DLD1 (cell line): Measurements from ENCODE around the gene DNMT3L.
"Not testable (repeated sequence)": the region's sequence is repeated elsewhere in the genome, so short reads cannot be mapped to it uniquely, and the experiment has no call there.

Experiments used
- in situ Hi-C: cut with HindIII; loops from 2 replicates; pipeline ENCODE4 v1.10.0; 2017; ENCODE audit warnings: low sequenced_read_pairs

The DNMT3L gene

DNA sequence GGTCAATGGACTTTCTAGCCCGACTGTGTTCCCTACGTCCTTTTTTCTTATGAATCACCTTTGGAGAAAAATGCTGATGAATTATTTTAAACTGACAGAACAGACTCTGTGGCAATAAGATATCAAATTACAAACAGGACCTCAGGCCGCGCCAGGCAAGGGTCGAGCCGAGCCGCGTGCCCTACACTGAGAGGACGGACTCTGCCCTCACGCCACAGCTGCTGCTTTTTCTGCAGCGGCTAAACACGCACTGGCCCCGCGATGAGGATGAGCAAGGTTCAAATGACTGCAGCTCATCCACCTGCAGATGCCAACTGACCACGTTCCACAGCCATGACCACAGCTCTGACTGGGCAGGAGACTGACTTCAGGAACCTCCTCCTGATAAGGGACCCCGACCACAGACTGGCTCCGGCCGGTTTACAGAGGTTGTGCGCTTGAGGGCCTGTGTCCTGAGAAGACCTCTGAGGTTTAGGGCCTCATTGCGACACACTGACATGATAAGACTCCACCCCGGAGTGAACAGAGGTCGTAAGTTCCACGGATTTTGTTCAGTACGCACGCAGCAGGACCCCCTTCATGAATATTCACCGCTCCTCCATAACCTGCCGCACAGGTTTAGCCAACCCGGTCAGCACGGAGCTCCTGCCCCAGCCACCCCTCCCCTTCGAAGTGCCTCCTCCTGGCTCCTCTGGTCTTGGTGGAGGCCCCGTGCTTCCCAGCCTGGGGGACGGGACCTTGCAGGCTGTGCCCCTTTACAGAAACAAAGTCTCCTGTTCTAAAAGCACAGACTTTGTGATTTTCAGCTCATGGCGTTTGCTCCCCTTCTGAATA lies 12.3 kb downstream of the DNMT3L start:
- in situ Hi-C loops, result not testable (repeated sequence)

DNA sequence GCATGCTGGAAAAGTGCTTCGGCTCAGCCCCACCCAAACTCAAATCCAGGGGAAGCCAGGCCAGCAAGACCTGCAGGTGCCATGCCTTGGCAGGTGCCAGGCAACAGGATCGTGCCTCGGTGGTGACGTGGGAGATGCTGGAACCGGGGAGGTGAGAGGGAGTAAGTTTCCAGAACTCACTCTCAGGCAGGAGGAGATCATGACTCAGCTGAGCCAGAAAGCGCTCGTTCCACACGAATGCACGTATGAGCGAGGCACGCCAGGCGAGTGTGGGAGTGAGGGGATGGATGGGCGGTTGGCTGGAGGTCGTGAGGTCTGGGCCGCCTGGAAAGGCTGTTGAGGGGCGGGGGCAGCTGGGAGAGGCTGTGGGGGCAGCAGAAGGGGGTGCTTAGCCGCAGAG lies 13.8 kb downstream of the DNMT3L start:
- in situ Hi-C loops, result not testable (repeated sequence)

DNA sequence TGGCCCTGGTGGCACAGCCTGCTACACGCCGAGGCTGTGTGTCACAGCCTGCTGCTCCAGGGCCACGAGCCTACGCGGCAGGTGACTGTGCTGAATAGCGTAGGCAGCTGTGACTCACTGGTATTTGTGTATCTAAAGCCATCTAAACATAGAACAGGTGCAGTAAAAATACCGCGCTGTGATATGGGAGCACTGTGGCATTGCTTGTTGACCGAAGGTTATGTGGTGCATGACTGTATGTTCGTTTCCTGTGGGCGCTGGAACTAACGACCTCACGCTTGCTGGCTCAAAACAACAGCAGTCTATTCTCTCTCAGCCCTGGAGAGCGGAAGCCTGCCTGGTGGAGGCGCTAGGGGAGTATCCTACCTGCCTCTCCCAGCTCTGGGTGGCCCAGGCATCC lies 17.7 kb downstream of the DNMT3L start:
- in situ Hi-C loops, result not testable (repeated sequence)

DNA sequence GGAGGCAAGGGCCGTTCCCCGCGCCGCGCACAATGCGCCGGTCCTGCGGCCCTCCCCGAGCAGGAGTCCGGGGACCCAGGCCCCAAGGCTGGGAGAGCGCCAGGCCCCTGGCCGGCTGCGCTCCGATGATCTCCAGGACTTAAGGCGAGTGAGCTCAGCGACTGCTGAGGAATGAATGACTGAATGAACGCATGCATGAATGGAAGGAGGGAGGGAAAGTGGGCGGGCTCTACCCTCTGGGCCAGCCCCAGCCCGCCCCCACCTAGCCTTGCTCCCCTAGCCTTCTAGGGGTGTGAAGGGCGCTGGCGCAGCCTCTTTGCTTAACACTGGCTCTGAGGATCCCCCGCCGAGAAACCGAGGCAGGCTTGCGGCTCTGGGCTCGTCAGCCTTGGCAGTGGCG lies 20.4 kb downstream of the DNMT3L start:
- in situ Hi-C loops, result not testable (repeated sequence)

DNA sequence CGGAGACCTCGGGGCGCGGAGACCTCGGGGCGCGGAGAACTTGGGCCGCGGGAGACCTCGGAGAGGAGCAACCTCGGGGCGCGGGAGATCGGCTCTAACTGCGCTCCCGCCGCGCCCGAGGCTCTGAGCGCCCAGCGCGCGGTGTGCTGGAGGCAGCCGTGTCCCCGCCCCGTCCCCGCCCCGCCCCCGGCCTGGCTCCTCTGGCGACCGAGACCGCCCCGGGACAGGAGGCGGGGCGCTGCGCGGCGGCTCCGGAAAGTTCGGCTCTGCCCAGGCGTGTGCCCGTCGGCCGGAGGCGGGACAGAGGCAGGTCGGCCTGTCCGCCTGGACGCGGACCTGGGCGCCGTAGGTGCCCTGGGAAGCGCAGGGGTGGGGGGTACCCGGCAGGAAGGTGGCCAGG lies 20.9 kb downstream of the DNMT3L start, which contains the start of gene ICOSLG:
Gene ICOSLG (minus strand): TSS at position 102 of the 400 bp plus-strand sequence. CDS start 126 bp downstream, outside the sequence.
- in situ Hi-C loops, result not testable (repeated sequence)

DNA sequence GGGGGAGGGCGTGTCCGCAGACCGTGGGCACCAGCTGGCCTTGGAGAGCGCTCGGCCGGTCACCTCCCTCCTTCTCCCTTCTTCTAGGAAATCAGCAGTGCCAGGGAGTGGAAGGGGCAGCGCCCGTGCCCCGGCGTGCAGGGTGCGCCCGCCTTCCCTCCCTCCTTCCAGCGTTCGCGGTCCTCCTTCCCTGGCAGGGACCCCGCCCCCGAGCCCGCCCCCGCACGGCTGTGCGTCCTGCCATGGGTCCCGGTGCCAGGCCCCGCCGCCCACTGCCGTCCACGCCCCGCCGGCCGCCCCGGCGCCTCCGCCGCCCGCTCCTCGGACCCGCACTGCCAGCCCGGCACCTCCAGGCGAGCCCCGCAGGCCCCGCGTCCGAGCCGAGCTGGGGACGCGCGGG lies 21.3 kb downstream of the DNMT3L start:
- in situ Hi-C loops, result not testable (repeated sequence)

DNA sequence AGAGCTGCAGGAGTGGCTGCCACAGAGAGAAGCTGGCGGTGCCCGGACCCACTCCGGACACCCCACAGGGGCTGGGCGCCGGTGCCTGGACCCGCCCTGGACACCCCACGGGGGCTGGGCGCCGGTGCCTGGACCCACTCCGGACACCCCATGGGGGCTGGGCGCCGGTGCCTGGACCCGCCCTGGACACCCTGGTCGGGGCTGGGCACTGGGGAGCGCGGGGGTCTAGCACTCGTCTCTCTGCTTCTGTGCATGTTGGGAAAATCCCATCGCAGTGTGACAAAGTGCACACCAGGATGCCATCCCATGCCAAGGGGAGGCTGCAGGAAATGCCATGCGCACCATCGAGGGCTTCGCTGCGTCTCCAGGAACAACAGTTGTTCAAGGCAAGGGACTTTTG lies 32.1 kb downstream of the DNMT3L start:
- in situ Hi-C loops, result not testable (repeated sequence)

DNA sequence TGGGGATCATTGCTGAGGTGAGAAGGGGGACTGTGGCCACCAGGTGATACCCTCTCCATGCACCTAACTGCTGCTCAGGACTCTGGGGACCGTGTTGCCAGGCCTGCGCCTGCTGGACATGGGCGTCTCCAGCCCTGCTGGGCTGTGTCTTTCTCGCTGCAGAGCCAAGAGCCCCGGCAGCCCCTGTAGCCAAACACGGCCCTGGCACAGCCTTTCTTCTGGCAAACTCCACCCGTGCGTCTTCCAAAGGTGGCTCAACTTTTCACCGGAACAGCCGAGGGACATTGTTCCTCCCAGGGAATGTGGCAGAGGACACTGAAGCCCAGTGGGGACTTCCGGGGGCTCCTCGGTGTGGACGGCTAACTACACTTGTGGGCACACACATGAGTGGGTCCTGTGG lies 33.6 kb downstream of the DNMT3L start:
- in situ Hi-C loops, result not testable (repeated sequence)

DNA sequence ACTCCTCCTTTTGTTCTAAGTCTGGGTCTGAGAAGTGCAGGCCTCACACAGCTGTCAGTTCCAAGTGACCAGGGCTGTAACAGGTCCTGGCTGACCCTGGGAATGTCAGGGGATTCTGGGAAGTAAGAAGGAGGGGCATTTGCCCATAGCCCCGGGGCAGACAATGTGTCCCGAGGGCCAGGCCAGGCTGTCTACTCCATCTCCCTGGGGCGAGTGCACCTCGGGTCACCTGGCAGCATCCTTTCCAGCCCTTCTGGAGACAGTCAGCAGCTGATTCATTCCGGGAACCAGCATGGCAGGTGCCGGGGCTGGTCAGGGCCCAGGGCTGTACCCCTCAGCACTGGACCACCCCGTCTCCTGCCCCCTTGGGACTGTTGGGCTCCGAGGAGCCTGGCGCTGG lies 34.1 kb downstream of the DNMT3L start:
- in situ Hi-C loops, result not testable (repeated sequence)

DNA sequence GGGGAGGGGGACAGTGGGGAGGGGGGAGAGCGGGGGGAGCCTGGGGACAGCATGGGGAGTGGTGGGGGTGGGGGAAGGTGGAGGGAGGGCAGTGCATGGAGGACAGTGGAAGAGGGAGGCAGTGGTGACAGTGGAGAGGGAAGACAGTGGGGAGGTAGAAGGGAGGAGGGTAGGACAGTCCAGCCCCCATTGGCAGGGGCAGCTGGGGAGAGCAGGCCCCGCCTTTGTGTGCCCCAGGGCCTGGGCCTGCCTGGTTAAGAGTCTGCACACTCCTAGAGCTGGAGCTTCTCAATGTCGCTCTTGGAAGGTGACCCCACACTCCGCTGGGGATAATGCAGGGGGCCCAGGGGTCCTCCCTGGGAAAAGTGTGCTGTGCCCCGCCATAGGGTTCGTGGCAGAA lies 36.1 kb downstream of the DNMT3L start:
- in situ Hi-C loops, result not testable (repeated sequence)

DNA sequence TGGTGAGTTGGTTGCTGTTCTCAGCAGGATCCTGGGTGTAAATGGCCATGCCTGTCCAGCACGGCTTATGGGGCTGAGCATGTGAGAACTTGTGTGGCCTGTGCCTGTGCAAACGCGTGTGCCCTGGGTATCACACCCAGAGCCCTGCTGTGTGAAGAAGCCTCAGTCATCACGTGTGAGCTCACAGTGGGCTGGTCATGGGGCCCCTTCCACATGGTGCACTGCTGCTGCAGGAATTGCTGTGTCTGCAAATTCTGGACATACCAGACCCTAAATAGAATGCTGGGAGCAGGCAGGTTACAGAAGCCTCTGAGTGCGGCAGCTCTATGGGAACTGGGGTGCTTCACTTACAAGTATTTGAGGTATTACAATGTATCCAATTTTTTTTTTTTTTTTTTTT lies 38.4 kb downstream of the DNMT3L start:
- in situ Hi-C loops, result not testable (repeated sequence)

DNA sequence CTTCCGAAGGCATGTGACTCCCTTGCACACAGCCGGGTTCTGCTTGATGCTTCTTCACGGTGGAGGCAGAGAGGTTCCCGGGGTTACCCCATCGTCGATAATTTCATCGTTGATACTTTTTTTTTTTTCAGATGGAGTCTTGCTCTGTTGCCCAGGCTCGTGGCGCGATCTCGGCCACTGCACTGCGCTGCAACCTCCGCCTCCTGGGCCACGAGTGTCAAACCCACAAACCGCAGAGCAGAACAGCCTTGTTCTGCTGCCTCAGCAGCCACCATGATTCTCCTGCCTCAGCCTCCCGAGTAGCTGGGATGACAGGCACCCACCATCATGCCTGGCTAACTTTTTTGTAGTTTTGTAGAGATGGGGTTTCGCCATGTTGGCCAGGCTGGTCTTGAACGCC lies 41.0 kb downstream of the DNMT3L start:
- in situ Hi-C loops, result not testable (repeated sequence)

DNA sequence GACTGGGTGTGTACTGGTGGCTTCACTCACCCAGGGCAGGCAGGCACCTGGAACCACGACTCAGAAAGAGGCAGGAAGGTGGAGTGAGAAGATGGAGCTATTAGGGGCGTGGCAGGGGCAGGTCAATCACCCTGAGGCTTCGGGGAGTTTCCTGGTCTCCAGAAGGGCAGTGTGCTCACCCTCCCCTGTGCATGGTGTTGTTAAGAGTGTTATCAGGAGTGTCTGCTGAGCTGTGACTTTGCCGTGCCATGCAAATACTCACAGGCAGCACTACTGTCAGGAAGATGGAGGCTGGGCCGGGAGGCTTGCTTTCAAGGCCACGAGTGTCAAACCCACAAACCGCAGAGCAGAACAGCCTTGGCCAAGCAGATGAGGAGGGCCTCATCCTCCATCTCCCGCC lies 43.2 kb downstream of the DNMT3L start:
- in situ Hi-C loops, result not testable (repeated sequence)

DNA sequence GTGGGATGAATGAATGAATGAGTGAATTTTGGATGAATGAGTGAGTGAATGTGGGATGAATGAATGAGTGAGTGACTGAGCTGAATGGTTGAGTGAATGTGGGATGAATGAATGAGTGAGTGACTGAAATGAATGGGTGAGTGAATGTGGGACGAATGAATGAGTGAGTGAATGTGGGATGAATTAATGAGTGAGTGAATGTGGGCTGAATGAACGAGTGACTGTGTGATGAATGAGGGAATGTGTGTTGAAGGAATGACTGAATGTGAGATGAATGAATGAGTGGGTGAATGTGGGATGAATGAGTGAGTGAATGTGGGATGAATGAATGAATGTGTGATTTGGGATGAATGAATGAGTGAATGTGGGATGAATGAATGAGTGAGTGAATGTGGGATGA lies 49.7 kb downstream of the DNMT3L start:
- in situ Hi-C loops, result not testable (repeated sequence)

DNA sequence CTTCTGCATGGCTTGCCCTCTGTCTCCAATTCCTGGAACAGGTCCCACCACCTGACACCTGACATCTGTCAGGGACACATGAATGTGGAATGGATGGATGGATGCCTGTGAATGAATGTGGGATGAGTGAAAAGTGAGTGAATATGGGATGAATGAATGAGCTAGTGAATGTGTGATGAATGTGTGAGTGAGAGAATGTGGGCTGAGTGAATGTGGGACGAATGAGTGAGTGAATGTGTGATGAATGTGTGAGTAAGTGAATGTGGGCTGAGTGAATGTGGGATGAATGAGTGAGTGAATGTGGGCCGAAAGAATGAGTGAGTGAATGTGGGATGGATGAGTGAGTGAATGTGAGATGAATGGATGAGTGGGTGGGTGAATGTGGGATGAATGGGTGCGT lies 50.1 kb downstream of the DNMT3L start:
- in situ Hi-C loops, result not testable (repeated sequence)

DNA sequence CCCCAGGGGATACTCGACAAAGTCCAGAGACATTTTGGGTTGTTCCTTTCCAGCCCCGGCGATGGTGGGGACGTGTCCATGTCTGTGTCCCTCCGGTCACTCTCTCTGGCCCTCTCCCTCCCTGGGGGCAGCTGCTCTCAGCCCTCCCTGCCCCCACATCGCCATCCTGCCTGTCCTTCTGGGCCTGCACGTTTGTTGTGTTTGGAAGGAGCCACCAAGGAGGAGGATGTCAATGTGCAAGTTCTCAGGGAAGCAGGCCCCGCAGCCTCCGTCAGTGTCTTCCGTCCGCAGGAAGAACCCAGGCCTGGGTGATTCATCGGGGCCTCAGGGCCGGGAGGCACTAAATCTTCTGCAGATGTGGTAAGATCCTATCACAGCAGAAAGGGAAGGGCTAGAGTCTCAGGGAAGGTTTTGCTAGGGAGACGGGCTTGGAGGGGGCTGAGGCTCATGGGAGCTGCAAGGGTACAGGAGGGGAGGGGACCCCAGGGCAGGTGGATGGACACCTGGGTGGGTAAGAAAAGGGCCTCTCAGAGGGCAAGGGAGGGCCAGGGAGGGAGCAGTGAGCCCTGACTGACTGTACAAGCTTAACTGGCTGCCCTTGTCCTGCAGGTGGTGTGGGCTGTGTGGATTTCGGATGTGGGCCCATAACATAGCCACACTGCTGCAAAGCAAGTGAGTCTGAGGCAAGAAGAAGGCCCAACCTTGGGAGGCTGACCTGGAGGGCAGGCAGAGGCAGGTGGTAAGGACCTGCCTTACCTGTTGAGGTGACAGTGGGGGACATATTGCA lies 53.6 kb downstream of the DNMT3L start:
- in situ Hi-C loops, result not testable (repeated sequence)

DNA sequence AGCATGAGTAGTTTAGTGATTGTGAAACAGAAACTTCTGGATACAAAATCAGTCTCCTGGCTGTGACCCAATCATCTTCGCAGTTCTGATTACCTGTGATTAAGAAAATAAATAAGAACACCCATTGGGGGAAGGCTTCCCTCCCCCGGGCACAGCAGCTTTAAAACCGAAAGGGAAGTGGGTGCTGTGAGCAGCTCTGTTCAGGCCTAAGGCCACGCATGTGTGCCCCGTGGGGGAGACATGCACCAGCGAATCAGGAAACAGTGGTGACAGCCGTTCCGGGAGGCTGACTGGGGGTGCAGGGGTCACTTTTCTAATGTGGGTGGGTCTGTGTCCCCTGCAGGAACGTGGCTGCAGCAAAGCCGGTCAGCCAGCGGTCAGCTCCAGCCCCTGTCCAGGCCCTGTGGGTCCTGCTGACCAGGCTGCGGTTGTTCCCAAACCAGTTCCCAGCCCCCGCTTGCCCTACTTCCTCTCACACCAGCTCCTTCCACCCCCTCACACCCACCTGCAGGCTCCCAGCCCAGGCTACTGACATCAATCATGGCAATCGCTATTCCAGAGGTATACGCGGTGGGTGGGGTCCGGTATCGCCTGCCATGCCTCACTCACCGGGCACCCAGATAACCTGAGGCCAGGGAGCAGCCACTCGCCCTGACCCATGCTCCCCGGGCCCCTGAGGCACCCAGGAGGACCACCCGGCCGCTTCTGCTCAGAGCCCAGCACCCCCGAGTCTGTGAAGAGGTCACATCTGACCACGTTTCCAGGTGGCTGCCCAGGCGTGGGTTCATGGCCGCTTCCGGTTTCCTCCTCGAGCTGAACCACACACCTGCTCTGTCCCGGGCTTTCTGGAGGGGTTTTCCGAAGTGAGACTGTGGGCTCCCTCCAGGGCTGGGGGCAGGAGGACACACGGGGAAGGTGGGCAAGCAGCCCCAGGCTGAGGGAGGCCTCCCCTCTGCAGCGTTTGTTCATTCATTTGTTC lies 54.7 kb downstream of the DNMT3L start:
- in situ Hi-C loops, result not testable (repeated sequence)

DNA sequence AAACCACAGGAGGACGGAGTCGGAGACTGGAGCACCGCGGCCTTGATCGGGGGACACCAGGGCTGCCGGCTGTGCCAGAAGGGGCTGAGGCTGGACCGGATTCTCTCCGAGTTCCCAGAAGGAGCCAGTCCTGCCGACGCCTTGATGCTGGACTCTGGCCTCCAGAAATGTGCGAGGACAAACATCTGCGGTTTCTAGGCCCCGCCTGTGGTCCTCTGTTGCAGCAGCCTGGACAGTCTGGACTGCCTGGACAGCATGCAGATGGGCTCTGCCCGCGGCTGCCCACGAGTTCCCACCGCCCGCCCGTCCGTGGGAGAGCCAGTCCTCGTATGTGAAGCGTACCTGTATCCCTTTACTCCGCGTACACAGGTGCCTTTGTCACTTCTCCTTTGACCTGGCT lies 55.5 kb downstream of the DNMT3L start:
- in situ Hi-C loops, result not testable (repeated sequence)

DNA sequence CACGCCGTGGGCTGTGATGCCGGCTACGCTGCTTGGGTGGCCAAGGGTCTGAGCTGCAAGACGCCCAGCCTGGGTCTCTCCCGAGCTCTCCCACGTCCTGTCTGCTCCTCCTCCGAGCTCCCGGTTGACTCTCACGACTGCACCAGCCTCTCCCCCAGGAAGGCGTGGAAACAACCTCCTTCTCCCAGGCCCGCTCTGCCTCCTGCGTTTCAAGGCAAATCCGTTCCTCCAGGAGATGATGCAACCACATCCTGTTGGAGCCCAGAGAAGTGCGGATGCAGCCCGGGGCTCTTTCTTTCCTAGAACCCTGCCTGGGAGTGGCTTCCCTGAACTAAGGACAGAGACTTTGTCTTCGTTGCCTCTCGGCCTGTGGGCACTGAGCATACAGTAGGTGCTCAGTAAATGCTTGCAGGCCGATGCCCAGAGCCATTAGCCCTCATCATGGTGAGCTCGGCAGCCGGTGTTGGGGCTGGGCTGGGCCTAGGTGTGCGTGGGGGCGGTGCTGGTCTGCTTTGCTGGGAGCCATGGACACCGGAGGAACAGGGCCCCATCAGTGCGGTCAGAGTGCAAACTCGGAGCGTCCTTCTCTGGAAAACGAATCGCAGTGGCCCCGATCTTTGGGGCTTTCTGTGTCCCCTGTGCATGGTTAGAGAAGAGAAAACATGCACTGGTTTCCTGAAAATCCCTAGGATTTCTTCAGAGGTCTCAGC lies 59.0 kb downstream of the DNMT3L start:
- in situ Hi-C loops, result not testable (repeated sequence)

DNA sequence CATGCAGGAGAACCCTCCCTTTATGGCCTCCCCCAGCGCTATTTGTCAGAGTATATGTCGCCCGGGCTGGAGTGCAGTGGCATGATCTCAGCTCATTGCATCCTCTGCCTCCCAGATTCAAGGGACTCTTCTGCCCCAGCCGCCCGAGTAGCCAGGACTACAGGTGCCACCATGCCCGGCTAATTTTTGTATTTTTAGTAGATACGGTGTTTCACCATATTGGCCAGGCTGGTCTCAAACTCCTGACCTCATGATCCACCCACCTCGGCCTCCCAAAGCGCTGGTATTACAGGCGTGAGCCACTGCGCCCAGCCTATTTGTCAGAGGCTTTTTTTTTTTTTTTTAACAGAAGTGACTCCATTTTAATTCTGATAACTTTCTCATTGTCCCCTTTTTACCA lies 61.7 kb downstream of the DNMT3L start:
- in situ Hi-C loops, result not testable (repeated sequence)
